Ovary (tissue), 3 donors: ENCODE measurements around the gene CHRM4.

ENCODE experiments used
- EP300 ChIP-seq: sonication (generic); formaldehyde crosslinking; IDR thresholded peaks from one replicate; pipeline ENCODE4 v1.6.1; 2017; ENCODE audit warnings: antibody characterized with exemption
- POLR2A ChIP-seq: fragments of 450-650 bp; IDR thresholded peaks from one replicate; pipeline ENCODE4 v1.6.1; 2017; ENCODE audit warnings: antibody characterized with exemption, mild to moderate bottlenecking, moderate library complexity
- TF ChIP-seq, protein P1 (sequence below), 3 donors: fragments of 450-650 bp in 2 of 3; fragments of 200-600 bp in 1 of 3; IDR thresholded peaks; one replicate each; pipeline versions ENCODE4 v1.5.1 to v1.8.0; 2016 to 2022; ENCODE audit warnings: antibody characterized with exemption in 3 of 3, mild to moderate bottlenecking in 1 of 3
- donor health status: DM: no; HTN: no; CAD: no.

DNA sequence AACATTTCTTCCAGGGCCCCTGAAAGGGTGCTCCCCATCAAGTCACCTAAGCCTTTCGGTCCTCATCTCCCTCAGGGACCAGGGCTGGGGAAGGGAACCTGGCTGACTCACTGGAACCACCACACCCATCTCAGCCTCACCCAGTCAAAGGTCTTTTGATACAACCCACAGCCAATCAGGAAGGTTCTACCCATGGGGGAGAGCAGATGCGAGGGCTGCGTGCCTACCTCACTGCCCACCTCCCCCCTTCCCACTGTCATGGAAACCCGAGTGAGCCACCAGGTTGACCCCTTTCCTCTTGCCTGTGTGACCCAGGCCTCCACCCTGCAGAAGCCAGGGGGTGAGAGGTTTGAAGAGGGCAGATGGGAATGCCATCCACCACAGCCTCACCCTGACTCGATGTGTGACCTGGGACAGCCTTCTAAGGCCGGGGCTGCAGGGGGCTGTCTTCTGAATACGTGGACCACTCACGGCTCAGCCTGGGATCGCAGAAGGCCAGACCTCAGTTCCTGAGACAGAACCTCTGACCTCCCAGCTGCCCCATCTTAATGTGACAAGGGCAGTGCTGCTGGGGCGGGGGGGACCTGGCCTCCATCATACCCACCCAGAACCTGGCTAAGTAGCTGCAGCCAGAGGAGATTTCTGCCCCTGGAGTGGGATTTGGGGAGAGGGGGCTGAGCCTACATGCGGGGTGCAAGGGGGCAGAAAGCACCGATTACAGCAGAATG, 7.4 kb downstream of the CHRM4 start:
- TF ChIP-seq POLR2A, result no peak
- TF ChIP-seq, protein P1, sequence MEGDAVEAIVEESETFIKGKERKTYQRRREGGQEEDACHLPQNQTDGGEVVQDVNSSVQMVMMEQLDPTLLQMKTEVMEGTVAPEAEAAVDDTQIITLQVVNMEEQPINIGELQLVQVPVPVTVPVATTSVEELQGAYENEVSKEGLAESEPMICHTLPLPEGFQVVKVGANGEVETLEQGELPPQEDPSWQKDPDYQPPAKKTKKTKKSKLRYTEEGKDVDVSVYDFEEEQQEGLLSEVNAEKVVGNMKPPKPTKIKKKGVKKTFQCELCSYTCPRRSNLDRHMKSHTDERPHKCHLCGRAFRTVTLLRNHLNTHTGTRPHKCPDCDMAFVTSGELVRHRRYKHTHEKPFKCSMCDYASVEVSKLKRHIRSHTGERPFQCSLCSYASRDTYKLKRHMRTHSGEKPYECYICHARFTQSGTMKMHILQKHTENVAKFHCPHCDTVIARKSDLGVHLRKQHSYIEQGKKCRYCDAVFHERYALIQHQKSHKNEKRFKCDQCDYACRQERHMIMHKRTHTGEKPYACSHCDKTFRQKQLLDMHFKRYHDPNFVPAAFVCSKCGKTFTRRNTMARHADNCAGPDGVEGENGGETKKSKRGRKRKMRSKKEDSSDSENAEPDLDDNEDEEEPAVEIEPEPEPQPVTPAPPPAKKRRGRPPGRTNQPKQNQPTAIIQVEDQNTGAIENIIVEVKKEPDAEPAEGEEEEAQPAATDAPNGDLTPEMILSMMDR (IDR thresholded peaks at IDR 0.05), result no peak
- TF ChIP-seq EP300, result no peak
